Activated CD4-positive, CD25-positive, alpha-beta regulatory T cell treated with anti-CD3 and anti-CD28 coated beads, Interleukin-2, amount 50 U/mL, for 24 hours (primary cell): ENCODE data around the gene ZNF575.

ENCODE experiments used
- ATAC-seq, 2 donors: fragments of 150-1000 bp; cut with Tn5 transposase; one replicate each; pipeline ENCODE4 v1.10.0; 2021; ENCODE audit warnings: mild to moderate bottlenecking in 1 of 2, moderate library complexity in 1 of 2

ZNF575 gene

GRCh38 chr19:43575955-43576878 is 43.2 kb downstream of the ZNF575 start:
- no peak for ATAC-seq

GRCh38 chr19:43578787-43579186 is 45.8 kb downstream of the ZNF575 start:
- ATAC-seq = no peak

- ATAC-seq = no peak
Measured at GRCh38 chr19:43581467-43581866, 48.5 kb downstream of the ZNF575 start.

- no peak for ATAC-seq
Measured at GRCh38 chr19:43582495-43582894, 49.5 kb downstream of the ZNF575 start.

- ATAC-seq = no peak
Measured at GRCh38 chr19:43584484-43584883, 51.5 kb downstream of the ZNF575 start.
